Upper lobe of right lung (tissue), 1 donor: ENCODE results near the gene SAMD4B. TPM values are rescaled to one million over a fixed set of nuclear protein-coding genes. Genes with fewer than 3 reads are reported as not detected.

ENCODE experiments used
- ATAC-seq: fragments of 200-7000 bp; cut with Tn5 transposase; one replicate; pipeline ENCODE4 v1.9.1; 2020; ENCODE audit warnings: mild to moderate bottlenecking, moderate library complexity
- DNase-seq: peaks from one replicate; pipeline ENCODE4 v3.0.0-alpha.2; 2020
- H3K27ac ChIP-seq: fragments of 200-600 bp; one replicate; pipeline ENCODE4 v1.8.0; 2022
- H3K27me3 ChIP-seq: fragments of 200-600 bp; one replicate; pipeline ENCODE4 v1.8.0; 2022; ENCODE audit warnings: mild to moderate bottlenecking
- H3K36me3 ChIP-seq: fragments of 200-600 bp; one replicate; pipeline ENCODE4 v1.8.0; 2022
- H3K4me1 ChIP-seq: fragments of 200-600 bp; one replicate; pipeline ENCODE4 v1.8.0; 2022
- H3K4me3 ChIP-seq: fragments of 200-600 bp; one replicate; pipeline ENCODE4 v1.8.0; 2022; ENCODE audit warnings: mild to moderate bottlenecking
- H3K9me3 ChIP-seq: fragments of 200-600 bp; one replicate; pipeline ENCODE4 v1.8.0; 2022
- CTCF ChIP-seq: fragments of 200-600 bp; IDR thresholded peaks from one replicate; pipeline ENCODE4 v1.8.0; 2022; ENCODE audit warnings: antibody characterized with exemption
- intact Hi-C: fragments of 100-400 bp; cut with DNase I; formaldehyde crosslinking; loops from one replicate; pipeline ENCODE4 v1.11.0; 2022
- total RNA-seq: library from RNA; stranded (reverse); fragmentation: NEBNext Ultra II Directional; extraction: Animal tissue kit (Norgen Biotek cat#: 25700); gene quantifications from one replicate; pipeline ENCODE4 v1.2.1, GENCODE V29; 2021
- donor health status: DM: no; HTN: yes; CAD: no; lungs with severe emphysema.

Gene SAMD4B
- total RNA-seq, 1 donor from 2014 or later = 81.2 TPM

- no peaks in the 10 kb centered on the region for H3K27me3 ChIP-seq
- intact Hi-C loops = no loop called here
- no peak for DNase-seq
- no peaks in the 10 kb centered on the region for H3K9me3 ChIP-seq
- peak overlapping the region; percentile 100 for H3K27ac ChIP-seq
- H3K36me3 ChIP-seq = peaks cover 18% of the 10 kb centered on the region
- peaks cover 33% of the 10 kb centered on the region for H3K4me1 ChIP-seq
- TF ChIP-seq CTCF = no peak
- ATAC-seq = no peak
- H3K4me3 ChIP-seq = peak overlapping the region; percentile 97
These were observed 66.4 kb downstream of the SAMD4B start for GRCh38 chr19:39408392-39409207.

- no peak for TF ChIP-seq CTCF
These were observed 67.2 kb downstream of the SAMD4B start for GRCh38 chr19:39409208-39410016.

GRCh38 chr19:39410017-39410830 lies 68.0 kb downstream of the SAMD4B start:
- no peak for TF ChIP-seq CTCF
- Histone ChIP-seq H3K36me3 (peaks cover 18% of the 10 kb centered on the region), H3K27me3 (no peaks in the 10 kb centered on the region), H3K4me3 (peak overlapping the region; percentile 97), H3K9me3 (no peaks in the 10 kb centered on the region), H3K27ac (peak overlapping the region; percentile 100), H3K4me1 (peaks cover 36% of the 10 kb centered on the region)
- peak; percentile 92 for DNase-seq
- intact Hi-C loops = no loop called here
- ATAC-seq = peak; percentile 20

More at GRCh38 chr19:39409208-39410016, 67.2 kb downstream of the SAMD4B start:
- DNase-seq (peak; percentile 98), ATAC-seq (peak; percentile 58)
- no peaks in the 10 kb centered on the region for H3K9me3 ChIP-seq
- intact Hi-C loops = no loop called here
- H3K27me3 ChIP-seq = no peaks in the 10 kb centered on the region
- H3K27ac ChIP-seq = peak overlapping the region; percentile 100
- H3K4me1 ChIP-seq = peaks cover 36% of the 10 kb centered on the region
- H3K4me3 ChIP-seq = peak overlapping the region; percentile 97
- H3K36me3 ChIP-seq = peaks cover 18% of the 10 kb centered on the region

GRCh38 chr19:39410831-39411080 lies 68.5 kb downstream of the SAMD4B start:
- H3K4me3 ChIP-seq = peak overlapping the region; percentile 97
- H3K27ac ChIP-seq = peak overlapping the region; percentile 100
- H3K27me3 ChIP-seq = no peaks in the 10 kb centered on the region
- intact Hi-C loops = no loop called here
- DNase-seq (no peak), ATAC-seq (no peak)
- TF ChIP-seq CTCF = no peak
- H3K36me3 ChIP-seq = peaks cover 18% of the 10 kb centered on the region
- H3K4me1 ChIP-seq = peaks cover 32% of the 10 kb centered on the region
- no peaks in the 10 kb centered on the region for H3K9me3 ChIP-seq

- intact Hi-C loops = no loop called here
- TF ChIP-seq CTCF = no peak
- DNase-seq = no peak
- ATAC-seq = no peak
- H3K4me1 ChIP-seq = peaks cover 29% of the 10 kb centered on the region
- H3K9me3 ChIP-seq = no peaks in the 10 kb centered on the region
- peak overlapping the region; percentile 100 for H3K27ac ChIP-seq
- H3K4me3 ChIP-seq = peak overlapping the region; percentile 97
- peaks cover 18% of the 10 kb centered on the region for H3K36me3 ChIP-seq
- H3K27me3 ChIP-seq = no peaks in the 10 kb centered on the region
These were observed 69.0 kb downstream of the SAMD4B start for GRCh38 chr19:39411081-39411831.
